ENCODE results near the gene LYZL6. TPM values are rescaled to one million over a fixed set of nuclear protein-coding genes. Genes with fewer than 3 reads are reported as not detected.

LYZL6 gene
- total RNA-seq, 1 experiment from 2014 or later = not detected

DNA sequence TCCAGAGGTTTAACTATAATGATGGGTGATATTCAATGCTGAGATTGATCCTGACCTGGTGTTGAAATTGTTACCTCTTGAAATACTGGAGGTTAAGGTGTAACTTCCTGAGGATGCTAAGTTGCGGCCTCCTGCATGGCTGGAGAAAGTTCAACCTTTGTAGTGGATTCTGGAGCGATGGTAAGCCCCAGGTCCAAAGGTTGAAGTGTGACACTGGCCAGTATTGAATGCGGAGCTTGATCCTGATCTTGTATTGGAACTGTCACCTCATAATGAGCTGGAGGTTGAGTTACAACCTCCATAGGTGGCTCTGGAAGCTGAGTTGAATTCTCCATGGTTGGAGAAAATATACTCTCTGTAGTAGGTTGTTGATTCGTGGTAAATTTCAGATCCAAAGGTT, 29.9 kb downstream of the LYZL6 start:
- Histone ChIP-seq H3K4me1 (ENCODE audit: control insufficient read depth, insufficient read depth, low read length) (no peaks in the 10 kb centered on the region), H3K4me3 (ENCODE audit: low read depth in 2 of 2, low read length in 2 of 2) (no peak overlapping the region), H3K27me3 (ENCODE audit: control insufficient read depth, insufficient read depth, low read length) (no peaks in the 10 kb centered on the region), H3K9me3 (ENCODE audit: control insufficient read depth, insufficient read depth, low read depth, low read length) (no peaks in the 10 kb centered on the region), H3K36me3 (ENCODE audit: control insufficient read depth, insufficient read depth, low read length) (no peaks in the 10 kb centered on the region), H3K27ac (ENCODE audit: low read length) (no peak overlapping the region)
- intact Hi-C loops (cut with micrococcal nuclease; ENCODE audit: unreplicated experiment) = no loop called here
- CTCF ChIA-PET = no interaction called here
- in situ Hi-C loops (cut with HindIII; ENCODE audit: low pct_unique_long_range_greater_than_20kb, low sequenced_read_pairs) = no loop called here
- no peak for ATAC-seq
- POLR2A ChIA-PET = no interaction called here
- TF ChIP-seq TCF7L2 (IDR thresholded peaks at IDR 0.05; ENCODE audit: low read depth, low read length) (no peak), POLR2AphosphoS5 (IDR thresholded peaks at IDR 0.05; ENCODE audit: low read depth, low read length) (no peak), SIN3A (IDR thresholded peaks at IDR 0.05; ENCODE audit: borderline replicate concordance, insufficient read depth, low read depth, low read length) (no peak)
- TF ChIP-seq, protein P1, sequence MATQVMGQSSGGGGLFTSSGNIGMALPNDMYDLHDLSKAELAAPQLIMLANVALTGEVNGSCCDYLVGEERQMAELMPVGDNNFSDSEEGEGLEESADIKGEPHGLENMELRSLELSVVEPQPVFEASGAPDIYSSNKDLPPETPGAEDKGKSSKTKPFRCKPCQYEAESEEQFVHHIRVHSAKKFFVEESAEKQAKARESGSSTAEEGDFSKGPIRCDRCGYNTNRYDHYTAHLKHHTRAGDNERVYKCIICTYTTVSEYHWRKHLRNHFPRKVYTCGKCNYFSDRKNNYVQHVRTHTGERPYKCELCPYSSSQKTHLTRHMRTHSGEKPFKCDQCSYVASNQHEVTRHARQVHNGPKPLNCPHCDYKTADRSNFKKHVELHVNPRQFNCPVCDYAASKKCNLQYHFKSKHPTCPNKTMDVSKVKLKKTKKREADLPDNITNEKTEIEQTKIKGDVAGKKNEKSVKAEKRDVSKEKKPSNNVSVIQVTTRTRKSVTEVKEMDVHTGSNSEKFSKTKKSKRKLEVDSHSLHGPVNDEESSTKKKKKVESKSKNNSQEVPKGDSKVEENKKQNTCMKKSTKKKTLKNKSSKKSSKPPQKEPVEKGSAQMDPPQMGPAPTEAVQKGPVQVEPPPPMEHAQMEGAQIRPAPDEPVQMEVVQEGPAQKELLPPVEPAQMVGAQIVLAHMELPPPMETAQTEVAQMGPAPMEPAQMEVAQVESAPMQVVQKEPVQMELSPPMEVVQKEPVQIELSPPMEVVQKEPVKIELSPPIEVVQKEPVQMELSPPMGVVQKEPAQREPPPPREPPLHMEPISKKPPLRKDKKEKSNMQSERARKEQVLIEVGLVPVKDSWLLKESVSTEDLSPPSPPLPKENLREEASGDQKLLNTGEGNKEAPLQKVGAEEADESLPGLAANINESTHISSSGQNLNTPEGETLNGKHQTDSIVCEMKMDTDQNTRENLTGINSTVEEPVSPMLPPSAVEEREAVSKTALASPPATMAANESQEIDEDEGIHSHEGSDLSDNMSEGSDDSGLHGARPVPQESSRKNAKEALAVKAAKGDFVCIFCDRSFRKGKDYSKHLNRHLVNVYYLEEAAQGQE (IDR thresholded peaks at IDR 0.05; ENCODE audit: insufficient read depth in 1 of 2, low read depth in 2 of 2, low read length in 1 of 2) = no peak
- TF ChIP-seq, protein P2, sequence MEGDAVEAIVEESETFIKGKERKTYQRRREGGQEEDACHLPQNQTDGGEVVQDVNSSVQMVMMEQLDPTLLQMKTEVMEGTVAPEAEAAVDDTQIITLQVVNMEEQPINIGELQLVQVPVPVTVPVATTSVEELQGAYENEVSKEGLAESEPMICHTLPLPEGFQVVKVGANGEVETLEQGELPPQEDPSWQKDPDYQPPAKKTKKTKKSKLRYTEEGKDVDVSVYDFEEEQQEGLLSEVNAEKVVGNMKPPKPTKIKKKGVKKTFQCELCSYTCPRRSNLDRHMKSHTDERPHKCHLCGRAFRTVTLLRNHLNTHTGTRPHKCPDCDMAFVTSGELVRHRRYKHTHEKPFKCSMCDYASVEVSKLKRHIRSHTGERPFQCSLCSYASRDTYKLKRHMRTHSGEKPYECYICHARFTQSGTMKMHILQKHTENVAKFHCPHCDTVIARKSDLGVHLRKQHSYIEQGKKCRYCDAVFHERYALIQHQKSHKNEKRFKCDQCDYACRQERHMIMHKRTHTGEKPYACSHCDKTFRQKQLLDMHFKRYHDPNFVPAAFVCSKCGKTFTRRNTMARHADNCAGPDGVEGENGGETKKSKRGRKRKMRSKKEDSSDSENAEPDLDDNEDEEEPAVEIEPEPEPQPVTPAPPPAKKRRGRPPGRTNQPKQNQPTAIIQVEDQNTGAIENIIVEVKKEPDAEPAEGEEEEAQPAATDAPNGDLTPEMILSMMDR (IDR thresholded peaks at IDR 0.05) = no peak
- no peak for DNase-seq (ENCODE audit: low read depth, low spot score)
- no TSS peak for BruUV-seq (replicated peaks)

DNA sequence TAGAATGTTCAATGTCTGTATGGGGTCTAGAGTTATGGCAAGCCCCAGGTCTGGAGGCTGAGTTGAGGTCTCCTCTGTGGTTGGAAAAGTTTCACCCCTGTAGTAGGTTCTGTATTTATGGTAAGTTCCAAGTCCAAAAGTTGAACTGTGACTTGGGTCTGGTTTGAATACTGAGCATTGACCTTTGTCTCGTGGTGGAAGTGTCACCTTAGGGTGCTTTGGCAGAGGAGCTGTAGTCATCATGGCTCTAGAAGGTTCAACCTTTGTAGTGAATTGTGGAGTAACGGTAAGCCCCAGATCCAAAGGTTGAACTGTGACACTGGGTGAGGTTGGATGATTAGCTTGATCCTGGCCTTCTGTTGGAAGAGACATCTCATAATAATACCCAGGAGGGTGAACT, 30.6 kb downstream of the LYZL6 start:
- in situ Hi-C loops (cut with HindIII; ENCODE audit: low pct_unique_long_range_greater_than_20kb, low sequenced_read_pairs) (no loop called here), intact Hi-C loops (cut with micrococcal nuclease; ENCODE audit: unreplicated experiment) (no loop called here)
- TF ChIP-seq TCF7L2 (IDR thresholded peaks at IDR 0.05; ENCODE audit: low read depth, low read length) (no peak), POLR2AphosphoS5 (IDR thresholded peaks at IDR 0.05; ENCODE audit: low read depth, low read length) (no peak), SIN3A (IDR thresholded peaks at IDR 0.05; ENCODE audit: borderline replicate concordance, insufficient read depth, low read depth, low read length) (no peak)
- TF ChIP-seq, protein P2 (IDR thresholded peaks at IDR 0.05) = no peak
- TF ChIP-seq, protein P1 (IDR thresholded peaks at IDR 0.05; ENCODE audit: insufficient read depth in 1 of 2, low read depth in 2 of 2, low read length in 1 of 2) = no peak
- BruUV-seq (replicated peaks) = no TSS peak
- Histone ChIP-seq H3K4me3 (ENCODE audit: low read depth in 2 of 2, low read length in 2 of 2) (no peak overlapping the region), H3K4me1 (ENCODE audit: control insufficient read depth, insufficient read depth, low read length) (no peaks in the 10 kb centered on the region), H3K27me3 (ENCODE audit: control insufficient read depth, insufficient read depth, low read length) (no peaks in the 10 kb centered on the region), H3K9me3 (ENCODE audit: control insufficient read depth, insufficient read depth, low read depth, low read length) (no peaks in the 10 kb centered on the region), H3K36me3 (ENCODE audit: control insufficient read depth, insufficient read depth, low read length) (no peaks in the 10 kb centered on the region), H3K27ac (ENCODE audit: low read length) (no peak overlapping the region)
- no peak for ATAC-seq
- no peak for DNase-seq (ENCODE audit: low read depth, low spot score)
- POLR2A ChIA-PET = no interaction called here
- CTCF ChIA-PET = no interaction called here
